K562 (cell line): ENCODE data around the gene USP7. TPM values are rescaled to one million over a fixed set of nuclear protein-coding genes. Genes with fewer than 3 reads are reported as not detected.

Experiments
- ATAC-seq: fragments of 200-7000 bp; cut with Tn5 transposase; 3 replicates; pipeline ENCODE4 v1.9.1; 2020; ENCODE audit warnings: moderate library complexity
- BruUV-seq: library from RNA; stranded (reverse); fragments of 400-500 nt; replicated peaks from 2 replicates; lab custom pipeline; 2021; lab: Mats Ljungman, UMichigan
- CTCF ChIA-PET: fragments of 300-600 bp; formaldehyde crosslinking; extraction: SDS; loops from one replicate; lab custom pipeline; 2021; ENCODE audit warnings: low intra/inter-chr PET ratio; lab: Yijun Ruan, JAX
- POLR2A ChIA-PET: fragments of 300-600, 350-650 bp; sonication (Branson Sonifier 250); formaldehyde crosslinking; extraction: SDS; loops from one replicate; lab custom pipeline; 2021; ENCODE audit warnings: antibody characterized with exemption, inconsistent platforms; lab: Yijun Ruan, JAX
- DNase-seq, 4 experiments: peaks; one replicate each; pipeline versions ENCODE4 v3.0.0 to v3.0.0-alpha.2; 2011 to 2018; ENCODE audit warnings: low spot score in 3 of 4, mixed read lengths in 3 of 4; ENCODE audit errors: extremely low read depth in 1 of 4
- FAIRE-seq: peaks from 2 replicates; lab custom pipeline; 2011; peaks lifted over from hg19 to GRCh38; lab: Jason Lieb, UNC
- H2AFZ ChIP-seq: 2 replicates; pipeline ENCODE4 v1.6.0; 2011; ENCODE audit warnings: low read depth, low read length, control low read depth, inconsistent platforms
- H3K27ac ChIP-seq: fragments of 200-600 bp; 3 replicates; pipeline ENCODE4 v1.8.0; 2011; ENCODE audit warnings: low read depth, mild to moderate bottlenecking, control low read depth, inconsistent platforms, low read length, moderate library complexity, mixed read lengths; ENCODE audit errors: extremely low read depth
- H3K27me3 ChIP-seq, 2 experiments: fragments of 300-600 bp in 1 of 2; 2 replicates in 1 of 2; 3 replicates in 1 of 2; pipeline versions ENCODE4 v1.6.0 to v1.8.0; 2011; ENCODE audit warnings: inconsistent platforms in 2 of 2, low read length in 2 of 2, mild to moderate bottlenecking in 1 of 2, mixed read lengths in 1 of 2, moderate library complexity in 1 of 2; ENCODE audit not compliant: control insufficient read depth in 2 of 2, insufficient read depth in 2 of 2
- H3K36me3 ChIP-seq: fragments of 300-600 bp; 3 replicates; pipeline ENCODE4 v1.8.0; 2011; ENCODE audit warnings: mild to moderate bottlenecking, low read length, inconsistent platforms; ENCODE audit not compliant: control insufficient read depth, insufficient read depth
- H3K4me1 ChIP-seq, 2 experiments: fragments of 200-600 bp in 1 of 2; replicated peaks in 1 of 2; 2 replicates in 1 of 2; 3 replicates in 1 of 2; pipeline versions ENCODE4 v1.5.1 to v1.8.0; 2011; ENCODE audit warnings: inconsistent platforms in 2 of 2, low read length in 2 of 2, mild to moderate bottlenecking in 1 of 2, mixed read lengths in 1 of 2, moderate library complexity in 1 of 2; ENCODE audit not compliant: control insufficient read depth in 2 of 2, insufficient read depth in 2 of 2
- H3K4me2 ChIP-seq: 2 replicates; pipeline ENCODE4 v1.6.1; 2011; ENCODE audit warnings: low read length, control low read depth, inconsistent platforms, mixed read lengths; ENCODE audit not compliant: insufficient read depth
- H3K4me3 ChIP-seq: fragments of 200-600 bp; sonication (generic), shearing (Covaris generic); 2 replicates; pipeline ENCODE4 v1.5.1; 2016; ENCODE audit warnings: control low read depth, inconsistent platforms
- H3K79me2 ChIP-seq: fragments of 200-600 bp; 3 replicates; pipeline ENCODE4 v1.8.0; 2011; ENCODE audit warnings: low read length, inconsistent platforms; ENCODE audit not compliant: control insufficient read depth, insufficient read depth
- H3K9ac ChIP-seq, 2 experiments: 2 replicates each; pipeline versions ENCODE4 v1.6.0 to v1.6.1; 2011; ENCODE audit warnings: low read depth in 2 of 2, low read length in 2 of 2, control low read depth in 1 of 2, inconsistent platforms in 1 of 2, mild to moderate bottlenecking in 1 of 2, mixed read lengths in 1 of 2; ENCODE audit not compliant: insufficient read depth in 1 of 2
- H3K9me1 ChIP-seq: one replicate; pipeline ENCODE4 v1.6.0; 2011; ENCODE audit warnings: inconsistent platforms, mild to moderate bottlenecking, low read length, moderate library complexity; ENCODE audit not compliant: control insufficient read depth, insufficient read depth
- H3K9me3 ChIP-seq: replicated peaks from 2 replicates; pipeline ENCODE4 v1.5.1; 2011; ENCODE audit warnings: low read depth, low read length, inconsistent platforms; ENCODE audit not compliant: control insufficient read depth, insufficient read depth
- H4K20me1 ChIP-seq: replicated peaks from 2 replicates; pipeline ENCODE4 v1.6.1; 2011; ENCODE audit warnings: low read length, inconsistent platforms, mixed read lengths; ENCODE audit not compliant: control insufficient read depth, insufficient read depth
- BHLHE40 ChIP-seq: IDR thresholded peaks from 2 replicates; pipeline ENCODE4 v1.6.1; 2011; ENCODE audit warnings: low read length, improper control_type of control experiment
- CBFA2T3 ChIP-seq: fragments of 450-650 bp; IDR thresholded peaks from 2 replicates; pipeline ENCODE4 v1.6.1; 2017
- CEBPB ChIP-seq: fragments of 450-650 bp; IDR thresholded peaks from 2 replicates; pipeline ENCODE4 v1.6.1; 2016; ENCODE audit warnings: missing genetic modification characterization, missing compliant biosample characterization
- CEBPG ChIP-seq, 3 experiments: fragments of 200-800 bp in 1 of 3; sonication (Bioruptor generic) in 1 of 3; sonication (generic) in 1 of 3; formaldehyde crosslinking in 1 of 3; IDR thresholded peaks in 2 of 3; conservative IDR thresholded peaks in 1 of 3; 2 replicates each; pipeline versions ENCODE4 v1.6.1 to v1.8.0; 2016 to 2022; ENCODE audit warnings: missing compliant biosample characterization in 2 of 3, missing genetic modification characterization in 2 of 3, mild to moderate bottlenecking in 1 of 3, missing genetic modification reagents in 1 of 3
- EGR1 ChIP-seq: fragments of 450-650 bp; conservative IDR thresholded peaks from 2 replicates; pipeline ENCODE4 v1.6.1; 2017; ENCODE audit warnings: mild to moderate bottlenecking
- IRF9 ChIP-seq: fragments of 450-650 bp; IDR thresholded peaks from 2 replicates; pipeline ENCODE4 v1.6.1; 2016; ENCODE audit warnings: missing biosample characterization, missing genetic modification characterization
- NBN ChIP-seq: fragments of 450-650 bp; IDR thresholded peaks from 2 replicates; pipeline ENCODE4 v1.6.1; 2016; ENCODE audit warnings: low read depth, mild to moderate bottlenecking
- PHB ChIP-seq: fragments of 250-450 bp; sonication (Bioruptor Pico); IDR thresholded peaks from 2 replicates; pipeline ENCODE4 v1.5.0; 2021
- SMARCA4 ChIP-seq: fragments of 450-650 bp; IDR thresholded peaks from 2 replicates; pipeline ENCODE4 v1.6.1; 2016
- SRSF3 ChIP-seq: fragments of 200-400 bp; formaldehyde crosslinking; IDR thresholded peaks from 2 replicates; pipeline ENCODE4 v1.6.1; 2016; ENCODE audit warnings: mild to moderate bottlenecking, low read length, moderate library complexity; ENCODE audit not compliant: insufficient read depth
- TCF3 ChIP-seq: sonication (generic); formaldehyde crosslinking; IDR thresholded peaks from 2 replicates; pipeline ENCODE4 v1.4.0; 2020; ENCODE audit warnings: mild to moderate bottlenecking, missing genetic modification reagents
- WGBS: fragments of 100-300 bp; shearing (Covaris generic); methylation state at CpG from one replicate; pipeline ENCODE4 v1.1.6; 2016; ENCODE audit warnings: low coverage, mixed read lengths; ENCODE audit not compliant: insufficient coverage; ENCODE audit errors: missing lambda C conversion rate; 5-methylcytosine and 5-hydroxymethylcytosine counted together
- in situ Hi-C: fragments of 300-500 bp; cut with MboI; formaldehyde crosslinking; loops from 4 replicates; pipeline ENCODE4 v1.15.0; 2018; ENCODE audit warnings: inconsistent platforms, mixed read lengths
- intact Hi-C: fragments of 100-400 bp; cut with micrococcal nuclease; formaldehyde crosslinking; loops from 2 replicates; pipeline ENCODE4 v1.14.2; 2022
- polyA plus RNA-seq, 8 experiments: library from polyadenylated mRNA; depleted of rRNA in 4 of 8; stranded (reverse) in 5 of 8; unstranded in 3 of 8; fragments of >200 nt; fragmentation: Nextera tagmentation in 2 of 8; fragmentation: Illumina TruSeq in 1 of 8; extraction: Ambion mirVana in 2 of 8; extraction: Trizol in 1 of 8; gene quantifications; 2 replicates each; pipeline versions ENCODE4 v1.2.1 to v1.2.3, GENCODE V29; 2011 to 2014; ENCODE audit warnings: inconsistent platforms in 1 of 8, missing spikeins in 1 of 8
- total RNA-seq, 7 experiments: library from RNA; depleted of rRNA in 6 of 7; stranded (reverse); fragments of >200 nt in 6 of 7; fragmentation: Illumina TruSeq in 2 of 7; extraction: Trizol in 2 of 7; gene quantifications; 2 replicates each; pipeline versions ENCODE4 v1.2.1 to v1.2.3, GENCODE V29; 2011 to 2021; ENCODE audit warnings: low replicate concordance in 1 of 7

The USP7 gene
- total and polyA plus RNA-seq, 9 of the 15 experiments (the other 6 are each of a cell fraction or from before 2014, with no cell fraction given): 17.1 to 145 (median 57.9) TPM

GRCh38 chr16:8928467-8928957 is 35.2 kb downstream of the USP7 start:
- intact Hi-C loops (no loop called here), in situ Hi-C loops (no loop called here)
- Histone ChIP-seq H2AFZ (no peak overlapping the region), H3K27ac (no peak overlapping the region), H3K4me1 (peaks cover 0 to 8% of the 10 kb centered on the region in 2 experiments; a peak in 1 of 5 replicates), H3K79me2 (peaks cover 83% of the 10 kb centered on the region), H3K9me3 (no peaks in the 10 kb centered on the region), H3K4me3 (no peak overlapping the region), H3K27me3 (no peaks in the 10 kb centered on the region), H3K4me2 (no peak overlapping the region), H3K9me1 (no peaks in the 10 kb centered on the region), H3K9ac (no peak overlapping the region), H4K20me1 (peaks cover 38% of the 10 kb centered on the region), H3K36me3 (peaks cover 54% of the 10 kb centered on the region)
- ATAC-seq (no peak), FAIRE-seq (no peak), DNase-seq (peak in 1 of 4 experiments; percentile 32)
- TF ChIP-seq CEBPG (CRISPR knock-in tag; IDR thresholded peaks at IDR 0.05): peak; percentile 91
- TF ChIP-seq CEBPG (tag; conservative IDR thresholded peaks at IDR 0.05 in 1 of 2, IDR thresholded peaks at IDR 0.05 in 1 of 2): peak; percentile 92 to 99
- no peak for TF ChIP-seq BHLHE40
- peak; percentile 14; the same call in 1 of the 2 replicates for TF ChIP-seq EGR1
- TF ChIP-seq CBFA2T3: 0 out of 2 replicates have a peak, but pooled peaks have one; percentile 21
- no peak for TF ChIP-seq SRSF3
- peak; percentile 86; the same call in 1 of the 2 replicates for TF ChIP-seq IRF9
- TF ChIP-seq PHB (CRISPR knock-in tag): no peak
- TF ChIP-seq CEBPB (tag): peak; percentile 99
- no peak for TF ChIP-seq NBN
- peak; percentile 18; the same call in 1 of the 2 replicates for TF ChIP-seq TCF3 (CRISPR knock-in tag)
- no peak for TF ChIP-seq SMARCA4
- no TSS peak for BruUV-seq
- CTCF ChIA-PET: no interaction called here
- WGBS: 73% methylated on average over 10 of the region's 10 CpGs
- POLR2A ChIA-PET: interaction anchor here (0.5 kb wide), 1 partner anchor 11 kb away, joined by 3 read pairs; no protein-coding TSS in a partner anchor
